HEK293T (cell line): ENCODE data around the gene UBE2N.

Experiments used
- ARNT ChIP-seq: fragments of 450-650 bp; IDR thresholded peaks from 2 replicates; pipeline ENCODE4 v1.6.1; 2017; ENCODE audit warnings: mild to moderate bottlenecking
- ELF4 ChIP-seq: fragments of 450-650 bp; IDR thresholded peaks from 2 replicates; pipeline ENCODE4 v1.6.1; 2017; ENCODE audit warnings: antibody characterized with exemption
- FOXA1 ChIP-seq: fragments of 450-650 bp; IDR thresholded peaks from 2 replicates; pipeline ENCODE4 v1.6.1; 2016; ENCODE audit warnings: mild to moderate bottlenecking
- FOXK2 ChIP-seq: fragments of 450-650 bp; IDR thresholded peaks from 2 replicates; pipeline ENCODE4 v1.6.1; 2016; ENCODE audit warnings: mild to moderate bottlenecking
- HDGF ChIP-seq: fragments of 450-650 bp; IDR thresholded peaks from 2 replicates; pipeline ENCODE4 v1.6.1; 2017; ENCODE audit warnings: antibody characterized with exemption, borderline replicate concordance
- NFRKB ChIP-seq: fragments of 450-650 bp; IDR thresholded peaks from 2 replicates; pipeline ENCODE4 v1.6.1; 2016; ENCODE audit warnings: mild to moderate bottlenecking, moderate library complexity
- SP1 ChIP-seq: fragments of 450-650 bp; IDR thresholded peaks from 2 replicates; pipeline ENCODE4 v1.6.1; 2017
- SUZ12 ChIP-seq: fragments of 450-650 bp; IDR thresholded peaks from 2 replicates; pipeline ENCODE4 v1.6.1; 2016; ENCODE audit warnings: mild to moderate bottlenecking
- TARDBP ChIP-seq: fragments of 450-650 bp; IDR thresholded peaks from 2 replicates; pipeline ENCODE4 v1.6.1; 2016

GRCh38 chr12:93467351-93468007 lies 25.7 kb upstream of the UBE2N start, which contains the start of gene MRPL42:
- TF ChIP-seq SP1: no peak
- TF ChIP-seq FOXK2: no peak
- peak; percentile 53 for TF ChIP-seq ELF4
- TF ChIP-seq NFRKB: no peak
- TF ChIP-seq SUZ12: no peak
- no peak for TF ChIP-seq ARNT
- TF ChIP-seq TARDBP: no peak
- TF ChIP-seq FOXA1: no peak
- no peak for TF ChIP-seq HDGF
